Endothelial cell of umbilical vein (primary cell): ENCODE measurements around the gene ZNF423.
"Not testable (repeated sequence)": the region's sequence is repeated elsewhere in the genome, so short reads cannot be mapped to it uniquely, and the experiment has no call there.

Source experiments
- EZH2 ChIP-seq: IDR thresholded peaks from 2 replicates; pipeline ENCODE4 v1.6.1; 2012; ENCODE audit warnings: borderline replicate concordance, low read depth, mild to moderate bottlenecking, moderate library complexity, low read length, inconsistent platforms; ENCODE audit not compliant: severe bottlenecking
- GATA2 ChIP-seq: IDR thresholded peaks from 2 replicates; pipeline ENCODE4 v1.7.0; 2011; ENCODE audit warnings: low read depth, mild to moderate bottlenecking, moderate library complexity, mixed read lengths, low read length; ENCODE audit not compliant: insufficient read length, insufficient read depth
- JUN ChIP-seq: IDR thresholded peaks from 2 replicates; pipeline ENCODE4 v1.6.1; 2011; ENCODE audit warnings: borderline replicate concordance, low read depth; ENCODE audit not compliant: insufficient read length, insufficient read depth
- POLR2A ChIP-seq: IDR thresholded peaks from 2 replicates; pipeline ENCODE4 v1.6.1; 2012; ENCODE audit warnings: low read depth, mild to moderate bottlenecking, control low read depth, low read length
- POLR2AphosphoS5 ChIP-seq: IDR thresholded peaks from 2 replicates; pipeline ENCODE4 v1.6.1; 2012; ENCODE audit warnings: low read depth, mild to moderate bottlenecking, control low read depth, low read length, moderate library complexity; ENCODE audit not compliant: insufficient read depth
- TF ChIP-seq, protein P1 (sequence below), 2 donors: IDR thresholded peaks; 1 replicate in 1 of 2; 2 replicates in 1 of 2; pipeline ENCODE4 v1.5.1; 2011; ENCODE audit warnings: low read length in 2 of 2, mild to moderate bottlenecking in 2 of 2, moderate library complexity in 2 of 2, control low read depth in 1 of 2, inconsistent platforms in 1 of 2, low read depth in 1 of 2; ENCODE audit not compliant: insufficient read depth in 1 of 2; ENCODE audit errors: extremely low read depth in 1 of 2
- TF ChIP-seq, protein P2 (sequence below): IDR thresholded peaks from 2 replicates; pipeline ENCODE4 v1.6.1; 2011; ENCODE audit not compliant: insufficient read depth, insufficient read length

DNA sequence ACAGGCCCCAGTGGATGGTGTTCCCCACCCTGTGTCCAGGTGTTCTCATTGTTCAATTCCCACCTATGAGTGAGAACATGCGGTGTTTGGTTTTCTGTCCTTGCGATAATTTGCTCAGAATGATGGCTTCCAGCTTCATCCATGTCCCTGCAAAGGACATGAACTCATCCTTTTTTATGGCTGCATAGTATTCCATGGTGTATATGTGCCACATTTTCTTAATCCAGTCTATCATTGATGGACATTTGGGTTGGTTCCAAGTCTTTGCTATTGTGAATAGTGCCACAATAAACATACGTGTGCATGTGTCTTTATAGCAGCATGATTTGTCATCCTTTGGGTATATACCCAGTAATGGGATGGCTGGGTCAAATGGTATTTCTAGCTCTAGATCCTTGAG is 22.6 kb upstream of the ZNF423 start:
- TF ChIP-seq, protein P1, sequence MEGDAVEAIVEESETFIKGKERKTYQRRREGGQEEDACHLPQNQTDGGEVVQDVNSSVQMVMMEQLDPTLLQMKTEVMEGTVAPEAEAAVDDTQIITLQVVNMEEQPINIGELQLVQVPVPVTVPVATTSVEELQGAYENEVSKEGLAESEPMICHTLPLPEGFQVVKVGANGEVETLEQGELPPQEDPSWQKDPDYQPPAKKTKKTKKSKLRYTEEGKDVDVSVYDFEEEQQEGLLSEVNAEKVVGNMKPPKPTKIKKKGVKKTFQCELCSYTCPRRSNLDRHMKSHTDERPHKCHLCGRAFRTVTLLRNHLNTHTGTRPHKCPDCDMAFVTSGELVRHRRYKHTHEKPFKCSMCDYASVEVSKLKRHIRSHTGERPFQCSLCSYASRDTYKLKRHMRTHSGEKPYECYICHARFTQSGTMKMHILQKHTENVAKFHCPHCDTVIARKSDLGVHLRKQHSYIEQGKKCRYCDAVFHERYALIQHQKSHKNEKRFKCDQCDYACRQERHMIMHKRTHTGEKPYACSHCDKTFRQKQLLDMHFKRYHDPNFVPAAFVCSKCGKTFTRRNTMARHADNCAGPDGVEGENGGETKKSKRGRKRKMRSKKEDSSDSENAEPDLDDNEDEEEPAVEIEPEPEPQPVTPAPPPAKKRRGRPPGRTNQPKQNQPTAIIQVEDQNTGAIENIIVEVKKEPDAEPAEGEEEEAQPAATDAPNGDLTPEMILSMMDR (IDR thresholded peaks at IDR 0.05; ENCODE audit: extremely low read depth in 1 of 2, insufficient read depth in 1 of 2, low read depth in 1 of 2, low read length in 2 of 2), result not testable (repeated sequence)
- not testable (repeated sequence) for TF ChIP-seq POLR2A, JUN, EZH2, POLR2AphosphoS5, GATA2
- TF ChIP-seq, protein P2, sequence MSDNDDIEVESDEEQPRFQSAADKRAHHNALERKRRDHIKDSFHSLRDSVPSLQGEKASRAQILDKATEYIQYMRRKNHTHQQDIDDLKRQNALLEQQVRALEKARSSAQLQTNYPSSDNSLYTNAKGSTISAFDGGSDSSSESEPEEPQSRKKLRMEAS, result not testable (repeated sequence)
